HG03571 (cell line): ENCODE measurements around the gene TRPC6.
"Not testable (repeated sequence)": the region's sequence is repeated elsewhere in the genome, so short reads cannot be mapped to it uniquely, and the experiment has no call there.

ENCODE experiments used
- ATAC-seq: cut with Tn5 transposase; IDR thresholded peaks from one replicate; pipeline ENCODE4 v1.9.1; 2021; ENCODE audit not compliant: unreplicated experiment

The TRPC6 gene

DNA sequence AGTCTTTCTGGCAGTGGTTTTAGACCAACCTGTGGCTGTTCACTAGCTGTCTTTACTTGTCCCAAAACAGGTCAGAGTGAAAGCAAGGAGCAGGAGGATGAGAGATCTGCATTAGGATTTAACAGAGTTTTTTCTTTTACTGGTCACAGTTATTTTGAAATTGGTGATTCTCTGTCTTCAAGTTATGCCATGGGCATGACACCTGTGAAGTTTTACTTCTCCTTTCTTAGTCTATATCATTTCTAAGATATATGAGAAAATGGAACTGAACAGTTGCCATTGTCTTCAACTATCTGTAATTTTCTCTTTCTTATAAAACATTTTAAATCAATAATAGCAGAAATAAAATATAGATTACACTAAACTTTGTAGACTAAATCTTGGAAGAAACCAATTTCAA, 60.6 kb downstream of the TRPC6 start:
- no peak for ATAC-seq

DNA sequence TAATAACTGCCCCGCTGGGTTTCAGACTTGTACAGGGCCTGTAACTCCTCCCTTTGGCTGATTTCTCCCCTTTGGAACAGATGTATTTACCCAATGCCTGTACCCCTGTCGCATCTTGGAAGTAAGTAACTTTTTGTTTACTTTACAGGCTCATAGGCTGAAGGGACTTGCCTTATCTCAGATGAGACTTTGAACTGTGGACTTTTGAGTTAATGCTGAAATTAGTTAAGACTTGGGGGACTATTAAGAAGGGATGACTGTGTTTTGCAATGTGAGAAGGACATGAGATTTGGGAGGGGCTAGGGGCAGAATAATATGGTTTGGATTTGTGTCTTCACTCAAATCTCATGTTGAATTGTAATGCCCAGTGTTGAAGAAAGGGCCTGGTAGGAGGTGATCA, 62.0 kb downstream of the TRPC6 start:
- no peak for ATAC-seq

DNA sequence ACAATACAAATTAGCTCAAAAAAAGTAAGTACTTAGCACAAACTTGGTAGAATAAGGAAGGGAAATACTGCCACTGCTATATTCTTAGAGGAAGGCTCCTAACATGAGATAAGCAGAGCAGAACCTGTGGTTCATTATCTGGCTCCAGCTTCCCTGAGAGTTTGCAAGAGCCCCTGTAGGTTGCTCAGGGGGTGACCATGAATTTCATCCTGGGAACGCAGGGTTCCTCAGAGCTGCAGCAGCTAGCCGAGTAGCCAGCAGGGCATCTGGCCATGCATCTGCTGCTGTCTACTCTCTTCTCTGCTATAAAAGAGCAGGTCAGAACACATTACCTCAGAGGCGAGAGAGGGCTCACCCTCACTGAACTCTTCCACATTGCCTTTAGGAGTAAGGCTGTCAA, 67.3 kb downstream of the TRPC6 start:
- ATAC-seq: no peak

DNA sequence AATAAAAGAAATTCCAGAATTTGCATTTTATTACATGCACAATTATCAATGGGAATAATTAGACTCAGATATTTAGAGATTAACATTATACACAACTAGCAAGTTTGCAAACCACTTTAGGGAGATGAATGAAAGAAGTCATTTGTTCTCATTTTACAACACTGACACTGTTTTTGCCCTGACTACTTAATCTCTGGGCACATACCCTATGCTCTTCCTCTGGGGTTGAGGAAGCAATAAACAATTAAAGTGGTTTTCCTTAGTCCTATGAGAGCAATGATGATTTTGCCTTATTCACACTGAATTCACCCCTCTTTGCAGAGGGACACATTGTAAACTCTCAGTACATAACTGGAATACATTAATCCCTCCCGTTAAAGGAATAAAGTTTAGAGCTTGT, 72.7 kb downstream of the TRPC6 start:
- ATAC-seq: no peak

DNA sequence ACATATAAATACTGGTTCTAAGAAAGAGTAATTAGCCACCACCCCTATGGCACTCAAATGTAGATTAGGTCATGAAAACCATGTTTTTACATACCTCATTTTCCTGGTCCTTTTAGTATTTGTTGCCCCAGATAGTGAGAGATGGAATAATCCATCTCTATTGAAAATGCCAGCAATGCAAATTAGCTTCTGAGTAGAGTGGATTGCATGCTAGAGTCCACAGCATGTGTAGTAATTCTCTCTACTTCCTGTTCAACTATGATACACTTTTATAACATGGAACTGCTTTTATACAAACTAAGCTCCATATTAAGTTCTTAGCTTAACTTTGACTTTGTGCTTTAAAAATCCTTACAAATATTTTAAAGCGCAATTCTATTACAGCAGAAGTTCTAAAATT, 73.2 kb downstream of the TRPC6 start:
- no peak for ATAC-seq

DNA sequence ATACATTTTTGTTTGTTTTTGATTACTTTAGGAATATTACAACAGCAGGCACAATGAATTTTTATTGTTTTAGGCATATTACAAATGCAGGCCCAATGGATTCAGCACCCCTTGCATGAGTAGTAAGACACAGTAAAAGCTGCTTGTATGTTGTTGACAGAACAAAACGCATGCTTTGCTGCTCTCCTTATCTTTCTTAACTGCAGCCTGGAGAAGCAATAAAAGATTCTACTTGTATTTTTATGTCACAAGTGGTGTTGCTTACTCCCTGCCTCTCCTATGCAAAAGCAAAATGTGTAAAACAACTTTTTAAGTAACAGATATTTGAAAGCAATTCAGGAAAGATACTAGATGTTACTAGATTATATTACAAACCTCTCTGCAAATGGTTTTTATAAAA, 73.9 kb downstream of the TRPC6 start:
- ATAC-seq: no peak

DNA sequence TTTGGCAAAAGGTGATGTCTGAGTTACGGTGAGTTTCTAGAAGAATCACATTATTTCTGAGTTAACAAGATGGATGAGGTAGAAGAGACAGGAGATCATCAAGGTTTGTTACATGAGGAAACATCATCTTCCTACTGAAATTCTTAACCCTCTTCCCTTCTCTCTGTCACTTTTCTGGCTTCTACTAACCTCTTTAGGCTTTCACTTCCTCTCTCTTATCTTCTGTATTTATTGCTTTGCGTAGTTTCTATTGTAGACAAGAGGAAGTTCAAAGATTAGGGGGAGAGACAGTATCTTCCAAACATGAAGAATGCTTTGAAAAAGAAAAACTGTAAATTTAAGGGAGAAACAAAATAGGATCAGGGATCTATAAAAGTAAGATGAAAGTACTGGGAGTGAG, 75.4 kb downstream of the TRPC6 start:
- no peak for ATAC-seq

DNA sequence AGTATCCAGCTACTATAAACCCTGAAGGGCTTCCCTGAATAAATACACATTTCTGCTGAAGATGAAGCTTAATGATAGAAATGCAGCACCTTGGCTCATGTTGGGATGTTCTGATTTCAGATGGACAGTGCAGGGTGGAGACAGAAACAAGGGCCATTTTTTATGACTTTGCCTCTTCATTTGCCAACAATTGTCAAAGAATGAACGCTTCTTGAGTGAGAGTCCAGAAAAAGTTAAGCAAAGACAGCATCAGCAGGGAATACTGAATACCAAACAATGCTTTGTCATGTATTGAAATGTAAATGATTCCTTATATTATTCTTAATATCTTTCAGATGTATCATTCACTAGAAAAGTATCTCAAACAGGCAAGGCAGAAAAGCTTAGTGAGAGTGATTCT, 84.9 kb downstream of the TRPC6 start:
- no peak for ATAC-seq

DNA sequence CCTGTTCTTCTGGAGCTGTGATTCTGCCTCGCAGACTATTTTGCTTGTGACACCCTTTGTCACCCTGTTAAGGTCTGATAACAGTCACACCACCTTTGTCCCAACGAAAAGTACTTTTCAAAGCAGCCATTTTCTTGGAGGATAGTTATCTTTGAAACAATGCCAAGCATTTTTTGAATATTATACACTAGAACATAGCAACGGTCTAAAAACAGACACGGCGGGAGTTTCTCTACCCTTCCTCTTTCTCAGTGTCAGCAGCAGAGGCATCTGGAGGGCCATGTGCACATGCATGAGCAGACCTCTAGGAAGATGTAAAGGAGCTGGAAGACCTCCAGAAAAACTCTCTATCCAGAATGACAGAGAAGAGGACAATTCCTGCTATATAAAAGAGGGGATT, 86.5 kb downstream of the TRPC6 start:
- no peak for ATAC-seq

DNA sequence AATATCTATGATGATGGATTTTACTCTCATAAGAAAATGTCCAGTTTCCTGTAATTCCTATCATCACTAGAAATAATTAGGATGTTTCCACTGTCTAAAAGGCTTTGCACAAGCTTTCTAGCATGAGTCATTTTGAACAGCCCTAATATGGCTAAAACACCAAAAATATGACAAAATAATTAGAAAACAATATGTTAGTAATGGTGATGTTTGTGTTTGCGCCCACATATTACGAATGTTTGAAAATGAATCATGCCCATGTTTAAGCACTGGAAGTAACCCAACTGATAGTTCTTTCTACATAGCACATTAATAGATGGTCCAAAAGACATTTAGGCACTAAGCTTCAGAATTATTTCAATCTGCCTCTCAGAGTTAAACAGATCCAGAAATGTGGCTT, 96.0 kb downstream of the TRPC6 start:
- no peak for ATAC-seq

DNA sequence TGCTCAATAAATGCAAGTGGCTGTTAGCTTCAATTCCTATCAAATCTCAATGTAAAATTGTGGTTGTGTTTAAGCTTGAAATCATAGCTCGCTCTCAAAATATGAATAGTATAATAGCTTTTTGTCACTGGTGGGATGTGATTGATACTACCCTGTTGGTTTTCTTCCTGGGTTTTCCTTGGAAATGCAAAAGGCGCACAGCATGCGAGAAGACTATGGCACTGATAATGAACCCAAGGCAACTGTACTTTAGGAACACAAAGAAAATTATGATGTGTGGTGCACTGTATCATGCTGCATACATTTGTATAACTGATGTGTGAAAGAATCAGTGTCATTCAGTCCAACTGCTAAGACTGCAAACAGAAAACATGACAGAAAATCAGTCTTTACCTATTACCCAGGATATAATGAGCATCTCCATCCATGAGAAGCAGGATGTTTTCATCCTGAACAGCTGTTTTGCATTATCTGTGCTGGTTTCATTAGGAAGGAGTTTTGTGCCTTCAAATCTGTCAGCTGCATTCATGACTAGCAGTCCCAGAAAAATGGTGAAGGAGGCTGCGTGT, 101.2 kb downstream of the TRPC6 start:
- no peak for ATAC-seq

DNA sequence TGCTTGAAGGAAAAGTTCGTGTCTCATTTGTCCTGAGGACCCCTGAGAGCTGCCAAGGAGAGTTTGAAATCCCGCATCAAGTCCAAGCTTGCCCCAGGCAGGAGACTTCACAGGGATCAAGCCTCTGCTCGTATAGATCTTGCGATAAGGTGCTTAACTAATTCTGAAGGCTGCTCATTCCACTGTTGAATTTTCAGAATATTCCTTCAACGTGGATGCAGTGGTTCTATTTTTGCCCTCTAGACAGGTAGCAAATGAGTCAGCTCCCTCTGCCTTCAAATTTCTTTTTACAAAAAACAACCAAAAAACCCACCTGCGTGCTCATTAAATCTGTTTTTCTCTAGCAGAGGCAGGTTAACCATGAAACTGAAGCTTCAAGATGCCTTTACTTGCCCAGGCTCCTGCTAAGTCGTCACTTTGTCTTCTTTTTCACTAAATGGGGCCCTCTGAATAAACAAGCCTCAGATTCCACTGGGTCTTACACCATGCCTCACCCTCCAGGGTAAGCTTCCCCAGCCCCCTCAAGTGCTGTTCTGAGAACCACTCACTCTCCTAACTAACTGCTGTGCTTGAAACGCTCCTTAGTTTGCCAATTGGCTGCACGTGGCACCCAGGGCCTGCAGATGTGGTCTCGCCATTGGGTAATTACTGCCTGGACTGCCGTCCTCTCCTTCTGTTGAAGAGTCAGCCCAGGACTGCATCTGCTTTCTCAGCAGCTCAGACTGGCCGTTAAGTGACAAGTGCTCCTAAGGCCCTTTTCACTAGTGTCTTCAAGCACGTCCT, 105.0 kb downstream of the TRPC6 start:
- no peak for ATAC-seq

DNA sequence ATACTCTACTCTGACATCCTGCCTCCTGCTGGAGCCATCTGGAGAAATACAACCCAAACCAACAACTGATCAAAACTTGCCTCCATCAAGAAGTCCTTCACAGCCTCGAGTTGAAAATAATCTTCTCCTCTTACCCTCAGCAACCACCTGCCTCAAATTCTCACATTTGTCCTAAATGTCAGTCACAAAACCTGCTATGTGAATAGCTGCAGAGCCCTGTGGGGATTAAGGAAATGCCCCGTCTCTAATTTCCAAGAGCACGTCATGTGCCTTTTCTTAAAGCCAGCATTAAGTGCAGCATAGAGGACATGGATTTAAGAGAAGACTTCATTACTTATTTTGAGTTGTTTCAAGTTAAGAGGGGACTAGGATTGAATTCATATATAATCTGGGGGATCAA, 105.9 kb downstream of the TRPC6 start:
- no peak for ATAC-seq

DNA sequence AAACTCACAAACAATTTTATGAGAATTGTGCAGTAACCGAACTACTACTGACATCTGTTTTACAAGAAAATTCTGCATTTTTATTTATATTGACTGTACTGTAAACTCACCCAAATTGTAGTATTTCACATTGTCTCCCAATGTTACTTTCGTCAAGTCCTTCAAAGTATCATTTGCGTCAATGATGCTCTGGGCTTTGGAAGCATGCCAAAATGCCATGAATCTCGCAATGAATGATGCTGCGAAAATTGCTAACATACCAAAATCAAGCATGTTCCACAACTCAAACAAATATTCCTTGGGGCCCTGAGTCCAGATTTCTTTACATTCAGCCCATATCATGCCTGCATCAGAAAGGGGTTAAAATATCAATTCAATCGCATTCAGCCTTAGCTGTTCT, 107.6 kb downstream of the TRPC6 start:
- no peak for ATAC-seq

DNA sequence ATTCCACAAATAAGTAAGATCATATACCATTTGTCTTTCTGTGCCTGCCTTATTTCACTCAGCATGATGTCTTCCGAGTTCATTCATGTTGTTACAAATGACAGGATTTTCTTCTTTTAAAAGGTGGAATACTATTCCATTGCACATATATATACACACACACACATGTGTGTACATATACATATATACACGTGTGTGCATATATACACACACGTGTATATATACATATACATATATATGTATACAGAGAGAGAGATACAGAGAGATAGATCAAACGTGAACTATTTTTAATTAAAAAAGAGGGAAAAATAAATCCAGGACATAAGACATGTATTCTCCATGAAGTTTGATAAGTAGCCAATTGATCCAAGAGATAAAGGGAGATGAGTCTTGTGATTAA, 108.1 kb downstream of the TRPC6 start:
- ATAC-seq: no peak

DNA sequence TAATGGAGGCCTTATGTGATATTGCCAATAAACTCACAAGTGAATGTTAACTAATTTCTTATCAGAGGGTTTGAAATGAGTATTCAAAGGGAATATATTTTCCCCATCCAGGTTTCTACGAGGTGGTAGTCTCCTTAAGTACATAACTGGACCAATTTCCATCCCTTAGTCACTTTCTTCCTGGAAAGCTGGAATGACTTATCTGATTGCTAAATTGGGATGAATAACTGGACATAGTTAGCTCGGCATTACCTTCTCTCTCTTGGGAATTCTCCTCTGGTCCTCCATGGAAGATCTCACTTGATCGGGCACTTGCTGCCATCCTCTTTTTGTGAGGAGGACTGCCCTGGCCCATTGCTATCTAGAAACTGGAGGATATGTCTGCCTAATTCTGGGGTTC, 109.1 kb downstream of the TRPC6 start:
- ATAC-seq: no peak

DNA sequence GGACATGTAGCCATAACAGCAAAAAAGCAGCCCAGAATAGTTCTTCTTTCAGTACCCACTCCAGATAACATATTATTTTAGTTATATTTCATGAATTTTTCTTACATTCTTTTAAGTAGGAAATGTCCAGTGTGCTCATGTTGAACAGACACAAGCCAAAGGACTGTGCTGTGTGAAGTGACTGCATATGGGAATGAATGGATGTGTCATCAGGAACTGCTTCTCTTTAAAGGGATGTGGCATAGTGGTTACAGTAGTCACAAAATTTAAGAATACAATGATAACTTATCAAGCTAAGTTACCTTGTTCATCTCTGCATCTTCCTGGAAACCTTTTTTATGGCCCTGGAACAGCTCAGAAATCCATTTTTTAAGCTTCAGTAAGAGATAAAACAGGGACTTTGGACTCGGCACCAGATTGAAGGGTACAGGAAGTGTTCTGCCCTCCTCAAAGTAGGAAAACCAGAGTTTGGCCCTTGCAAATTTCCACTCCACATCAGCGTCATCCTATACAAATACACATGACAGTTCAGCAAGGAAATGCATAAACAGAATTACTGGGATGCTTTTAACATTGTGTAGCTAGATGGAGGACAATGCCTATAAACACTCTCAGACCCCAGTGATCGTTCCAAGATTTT, 112.8 kb downstream of the TRPC6 start:
- ATAC-seq: no peak

DNA sequence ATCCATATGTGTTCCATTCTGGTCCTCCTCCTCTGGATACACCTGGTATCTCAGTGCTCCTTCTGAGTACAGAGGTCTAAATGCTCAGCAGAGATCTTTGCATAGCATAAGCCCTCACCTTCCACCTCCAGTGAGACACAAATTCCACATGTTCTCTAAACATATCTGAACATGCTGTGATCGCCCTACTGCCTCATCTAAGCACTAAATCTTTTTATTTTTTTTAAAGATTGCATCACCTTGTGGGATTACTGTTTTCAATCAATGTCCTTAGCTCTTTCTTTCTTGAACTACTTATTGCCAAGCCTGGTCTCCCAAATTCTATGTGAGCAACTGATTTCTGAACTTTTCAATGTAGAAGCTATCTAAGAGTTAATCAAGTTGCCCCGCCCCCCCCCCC, 113.4 kb downstream of the TRPC6 start:
- no peak for ATAC-seq

DNA sequence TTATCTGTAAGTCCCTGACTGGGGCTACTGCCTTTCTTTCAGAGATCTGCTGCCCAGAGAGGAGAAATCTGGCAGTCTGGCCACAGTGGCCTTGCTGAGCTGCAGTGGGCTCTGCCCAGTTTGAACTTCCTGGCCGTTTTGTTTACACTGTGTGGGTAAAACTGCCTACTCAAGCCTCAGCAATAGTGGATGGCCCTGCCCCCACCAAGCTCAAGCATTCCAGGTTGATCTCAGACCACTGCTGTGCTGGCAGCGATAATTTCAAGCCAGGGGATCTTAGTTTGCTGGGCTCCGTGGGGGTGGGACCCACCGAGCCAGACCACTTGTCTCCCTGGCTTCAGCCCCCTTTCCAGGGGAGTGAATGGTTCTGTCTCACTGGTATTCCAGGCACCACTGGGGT, 117.5 kb downstream of the TRPC6 start:
- ATAC-seq: no peak

DNA sequence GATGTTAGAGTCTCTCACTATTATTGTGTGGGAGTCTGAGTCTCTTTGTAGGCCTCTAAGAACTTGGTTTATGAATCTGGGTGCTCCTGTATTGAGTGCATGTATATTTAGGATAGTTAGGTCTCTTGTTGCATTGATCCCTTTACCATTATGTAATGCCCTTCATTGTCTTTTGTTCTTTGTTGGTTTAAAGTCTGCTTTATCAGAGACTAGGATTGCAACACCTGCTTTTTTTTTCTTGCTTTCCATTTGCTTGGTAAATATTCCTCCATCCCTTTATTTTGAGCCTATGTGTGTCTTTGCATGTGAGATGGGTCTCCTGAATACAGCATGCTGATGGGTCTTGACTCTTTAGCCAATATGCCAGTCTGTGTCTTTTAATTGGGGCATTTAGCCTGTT, 119.4 kb downstream of the TRPC6 start:
- ATAC-seq: not testable (repeated sequence)

DNA sequence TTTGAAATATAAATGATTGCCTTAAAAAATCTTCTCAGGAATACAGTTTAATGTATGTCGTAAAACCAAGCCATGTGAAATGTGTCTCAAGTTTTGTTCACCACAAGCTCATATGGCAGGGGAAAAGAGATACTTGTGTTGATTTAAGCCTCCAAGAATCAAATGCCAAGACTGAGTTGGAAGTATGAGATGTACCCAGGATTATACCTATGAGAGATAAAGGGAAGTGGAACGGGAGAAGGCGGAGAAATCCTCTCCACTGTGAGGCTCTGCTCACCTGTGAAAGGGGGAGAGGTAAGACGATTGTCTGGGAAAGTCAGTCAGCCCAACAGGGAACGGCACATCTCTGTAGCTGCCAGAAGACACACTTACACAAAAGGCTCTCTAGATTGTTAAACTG, 124.8 kb downstream of the TRPC6 start:
- ATAC-seq: no peak

DNA sequence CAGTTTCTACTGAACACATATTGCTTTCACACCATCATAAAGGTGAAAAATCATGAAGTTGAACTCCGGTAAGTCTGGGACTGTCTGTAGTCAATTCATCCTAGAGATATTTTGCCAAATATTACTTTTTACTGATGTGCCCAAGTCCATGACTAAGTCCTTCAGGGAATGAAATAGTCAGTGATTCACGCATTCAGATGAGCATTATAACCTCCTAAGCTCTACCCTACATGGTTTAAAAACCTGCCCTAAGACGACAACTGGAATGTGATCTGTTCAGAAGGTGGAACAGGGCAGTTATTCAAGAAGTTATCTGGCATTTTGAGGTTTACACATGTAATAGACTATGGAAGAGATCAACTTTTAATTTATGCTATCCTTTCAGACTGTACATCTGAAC, 125.6 kb downstream of the TRPC6 start:
- no peak for ATAC-seq

DNA sequence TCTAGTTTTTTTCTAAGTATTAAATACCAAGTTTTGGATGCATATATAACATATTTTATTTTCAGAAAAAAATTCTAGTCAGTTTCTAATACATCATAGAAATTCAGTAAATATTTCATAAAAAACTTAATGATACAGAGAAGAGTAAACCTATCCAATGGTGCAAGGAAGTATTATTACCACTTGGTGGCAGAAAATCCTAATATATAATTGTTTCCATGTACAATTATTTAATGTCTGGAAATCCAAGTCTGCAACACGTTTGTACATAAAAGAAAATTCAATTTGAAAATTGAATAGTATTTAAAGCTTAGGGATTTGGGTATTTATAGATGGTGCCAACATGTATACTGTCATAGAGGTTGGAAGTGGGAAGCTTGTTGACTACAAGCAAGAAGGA, 127.0 kb downstream of the TRPC6 start:
- ATAC-seq: no peak
